K562 (cell line): ENCODE results near the gene MAP1LC3B2. TPM values are rescaled to one million over a fixed set of nuclear protein-coding genes. Genes with fewer than 3 reads are reported as not detected.
A peak's percentile ranks its signal among the peaks of the same experiment; 100 is the strongest.

ENCODE experiments used
- ARHGAP35 ChIP-seq: fragments of 450-650 bp; IDR thresholded peaks from 2 replicates; pipeline ENCODE4 v1.6.1; 2018; ENCODE audit not compliant: partially characterized antibody
- ARID2 ChIP-seq: fragments of 450-650 bp; IDR thresholded peaks from 2 replicates; pipeline ENCODE4 v1.6.1; 2017; ENCODE audit warnings: antibody characterized with exemption, mild to moderate bottlenecking
- BCOR ChIP-seq: fragments of 450-650 bp; IDR thresholded peaks from 2 replicates; pipeline ENCODE4 v1.6.1; 2016
- CHD2 ChIP-seq: IDR thresholded peaks from 2 replicates; pipeline ENCODE4 v1.6.1; 2011; ENCODE audit warnings: low read depth, low read length
- DDX20 ChIP-seq: fragments of 450-650 bp; IDR thresholded peaks from 2 replicates; pipeline ENCODE4 v1.6.1; 2016; ENCODE audit warnings: missing genetic modification characterization, low read depth, mild to moderate bottlenecking, missing compliant biosample characterization, moderate library complexity
- GABPA ChIP-seq: fragments of 200-800 bp; sonication (Bioruptor generic); conservative IDR thresholded peaks from 2 replicates; pipeline ENCODE4 v1.6.1; 2016; ENCODE audit warnings: low read depth, missing genetic modification characterization, missing compliant biosample characterization
- MCM7 ChIP-seq, 2 experiments: fragments of 450-650 bp; IDR thresholded peaks; 2 replicates each; pipeline ENCODE4 v1.6.1; 2016 to 2018
- NFATC3 ChIP-seq: fragments of 450-650 bp; IDR thresholded peaks from 2 replicates; pipeline ENCODE4 v1.6.1; 2017; ENCODE audit warnings: mild to moderate bottlenecking
- RCOR1 ChIP-seq, 2 experiments: IDR thresholded peaks; 2 replicates each; pipeline ENCODE4 v1.6.1; 2012; ENCODE audit warnings: low read depth in 2 of 2, low read length in 2 of 2, borderline replicate concordance in 1 of 2, improper control_type of control experiment in 1 of 2
- RHOXF2B ChIP-seq: fragments of 250-450 bp; sonication (Bioruptor Pico); conservative IDR thresholded peaks from 2 replicates; pipeline ENCODE4 v1.5.1; 2021
- RNF2 ChIP-seq: sonication (generic); IDR thresholded peaks from 2 replicates; pipeline ENCODE4 v1.6.1; 2016
- SMAD4 ChIP-seq: fragments of 250-450 bp; sonication (Bioruptor Pico); conservative IDR thresholded peaks from 2 replicates; pipeline ENCODE4 v1.8.0; 2021; ENCODE audit warnings: inconsistent platforms, mild to moderate bottlenecking, moderate library complexity
- TAF1 ChIP-seq: IDR thresholded peaks from 2 replicates; pipeline ENCODE4 v1.6.1; 2011; ENCODE audit warnings: mild to moderate bottlenecking, low read length, moderate library complexity; ENCODE audit not compliant: insufficient read depth, control insufficient read depth, severe bottlenecking; ENCODE audit errors: extremely low read depth
- TCFL5 ChIP-seq: fragments of 250-450 bp; sonication (Bioruptor Pico); conservative IDR thresholded peaks from 2 replicates; pipeline ENCODE4 v1.6.1; 2021; ENCODE audit warnings: mild to moderate bottlenecking, moderate library complexity, matching md5 sums
- ZFP1 ChIP-seq: fragments of 450-650 bp; formaldehyde crosslinking; IDR thresholded peaks from 2 replicates; pipeline ENCODE4 v1.4.0; 2020; ENCODE audit warnings: mild to moderate bottlenecking, mixed read lengths
- ZKSCAN8 ChIP-seq: fragments of 200-800 bp; sonication (Bioruptor generic); IDR thresholded peaks from 2 replicates; pipeline ENCODE4 v1.6.1; 2016; ENCODE audit warnings: missing genetic modification characterization, missing compliant biosample characterization
- ZNF140 ChIP-seq: fragments of 250-450 bp; sonication (Bioruptor Pico); IDR thresholded peaks from 2 replicates; pipeline ENCODE4 v1.8.0; 2021; ENCODE audit warnings: moderate library complexity, mild to moderate bottlenecking, inconsistent platforms
- ZNF263 ChIP-seq: sonication (generic); formaldehyde crosslinking; IDR thresholded peaks from 2 replicates; pipeline ENCODE4 v1.8.0; 2022; ENCODE audit warnings: mild to moderate bottlenecking, missing genetic modification reagents, borderline replicate concordance
- ZNF77 ChIP-seq: fragments of 250-450 bp; sonication (Bioruptor Pico); IDR thresholded peaks from 2 replicates; pipeline ENCODE4 v1.5.0; 2020
- ZZZ3 ChIP-seq: fragments of 450-650 bp; IDR thresholded peaks from 2 replicates; pipeline ENCODE4 v1.6.1; 2016; ENCODE audit warnings: antibody characterized with exemption, mild to moderate bottlenecking, moderate library complexity
- polyA plus RNA-seq, 8 experiments: library from polyadenylated mRNA; depleted of rRNA in 4 of 8; stranded (reverse) in 5 of 8; unstranded in 3 of 8; fragments of >200 nt; fragmentation: Nextera tagmentation in 2 of 8; fragmentation: Illumina TruSeq in 1 of 8; extraction: Ambion mirVana in 2 of 8; extraction: Trizol in 1 of 8; gene quantifications; 2 replicates each; pipeline versions ENCODE4 v1.2.1 to v1.2.3, GENCODE V29; 2011 to 2014; ENCODE audit warnings: inconsistent platforms in 1 of 8, missing spikeins in 1 of 8
- total RNA-seq, 7 experiments: library from RNA; depleted of rRNA in 6 of 7; stranded (reverse); fragments of >200 nt in 6 of 7; fragmentation: Illumina TruSeq in 2 of 7; extraction: Trizol in 2 of 7; gene quantifications; 2 replicates each; pipeline versions ENCODE4 v1.2.1 to v1.2.3, GENCODE V29; 2011 to 2021; ENCODE audit warnings: low replicate concordance in 1 of 7
- TF ChIP-seq, protein P1 (sequence below): sonication (generic); formaldehyde crosslinking; IDR thresholded peaks from 2 replicates; pipeline ENCODE4 v1.4.0; 2020; ENCODE audit warnings: mild to moderate bottlenecking, missing genetic modification reagents
- TF ChIP-seq, protein P2 (sequence below): sonication (generic); formaldehyde crosslinking; IDR thresholded peaks from 2 replicates; pipeline ENCODE4 v1.8.1; 2023; ENCODE audit warnings: mild to moderate bottlenecking, missing genetic modification reagents, moderate library complexity
- TF ChIP-seq, protein P3 (sequence below): fragments of 250-450 bp; sonication (Bioruptor Pico); IDR thresholded peaks from 2 replicates; pipeline ENCODE4 v1.9.0; 2021; ENCODE audit warnings: mild to moderate bottlenecking
- TF ChIP-seq, protein P4 (sequence below): fragments of 250-450 bp; sonication (Bioruptor Pico); IDR thresholded peaks from 2 replicates; pipeline ENCODE4 v1.4.0; 2020; ENCODE audit warnings: mild to moderate bottlenecking
- TF ChIP-seq, protein P5 (sequence below): fragments of 450-650 bp; IDR thresholded peaks from 2 replicates; pipeline ENCODE4 v1.6.1; 2017; ENCODE audit warnings: mild to moderate bottlenecking, moderate library complexity

The MAP1LC3B2 gene
- total and polyA plus RNA-seq, 9 of the 15 experiments (the other 6 are each of a cell fraction or from before 2014, with no cell fraction given), result 0.53 to 2.8 (median 0.76) TPM; not detected in 2

DNA sequence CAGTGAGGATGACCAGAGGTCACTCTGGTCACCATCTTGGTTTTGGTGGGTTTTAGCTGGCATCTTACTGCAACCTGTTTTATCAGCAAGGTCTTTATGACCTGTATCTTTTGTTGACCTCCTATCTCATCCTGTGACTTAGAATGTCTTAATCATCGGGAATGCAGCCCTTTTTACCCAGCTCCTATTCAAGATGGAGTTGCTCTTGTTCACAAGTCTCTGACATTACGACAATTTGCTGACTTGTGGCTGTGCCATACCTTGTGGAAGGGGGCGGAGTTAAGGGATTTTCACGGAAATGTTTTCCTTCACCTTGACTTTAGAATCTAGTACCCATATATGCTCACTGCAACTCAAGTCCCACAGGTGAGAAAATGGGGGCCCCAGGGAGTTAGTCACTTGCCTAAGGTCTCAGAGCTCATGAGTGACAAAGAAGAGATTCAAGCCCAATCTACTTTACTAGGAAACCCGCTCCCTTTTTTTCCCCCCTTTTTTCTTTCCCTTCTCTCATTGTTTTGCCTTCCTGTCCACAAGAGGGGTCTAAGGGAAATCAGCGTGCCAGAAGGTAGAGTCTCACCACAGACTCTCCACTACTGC lies 2.7 kb upstream of the MAP1LC3B2 start (continued):
- TF ChIP-seq, protein P1, sequence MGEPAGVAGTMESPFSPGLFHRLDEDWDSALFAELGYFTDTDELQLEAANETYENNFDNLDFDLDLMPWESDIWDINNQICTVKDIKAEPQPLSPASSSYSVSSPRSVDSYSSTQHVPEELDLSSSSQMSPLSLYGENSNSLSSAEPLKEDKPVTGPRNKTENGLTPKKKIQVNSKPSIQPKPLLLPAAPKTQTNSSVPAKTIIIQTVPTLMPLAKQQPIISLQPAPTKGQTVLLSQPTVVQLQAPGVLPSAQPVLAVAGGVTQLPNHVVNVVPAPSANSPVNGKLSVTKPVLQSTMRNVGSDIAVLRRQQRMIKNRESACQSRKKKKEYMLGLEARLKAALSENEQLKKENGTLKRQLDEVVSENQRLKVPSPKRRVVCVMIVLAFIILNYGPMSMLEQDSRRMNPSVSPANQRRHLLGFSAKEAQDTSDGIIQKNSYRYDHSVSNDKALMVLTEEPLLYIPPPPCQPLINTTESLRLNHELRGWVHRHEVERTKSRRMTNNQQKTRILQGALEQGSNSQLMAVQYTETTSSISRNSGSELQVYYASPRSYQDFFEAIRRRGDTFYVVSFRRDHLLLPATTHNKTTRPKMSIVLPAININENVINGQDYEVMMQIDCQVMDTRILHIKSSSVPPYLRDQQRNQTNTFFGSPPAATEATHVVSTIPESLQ, result no peak
- TF ChIP-seq ZKSCAN8 (CRISPR knock-in tag) (peak; percentile 92), RCOR1 (IDR thresholded peaks at IDR 0.05; ENCODE audit: borderline replicate concordance in 1 of 2, low read depth in 2 of 2, low read length in 2 of 2) (no peak), ZNF263 (no peak), ARID2 (no peak), ZNF140 (0 out of 2 replicates have a peak, but pooled peaks have one; percentile 61), ZFP1 (CRISPR knock-in tag) (peak; percentile 91), TAF1 (no peak), RNF2 (no peak), CHD2 (no peak), SMAD4 (peak; percentile 99), MCM7 (IDR thresholded peaks at IDR 0.05) (no peak), TCFL5 (CRISPR knock-in tag) (peak; percentile 94), BCOR (no peak), GABPA (peak; percentile 32; the same call in 1 of the 2 replicates), ARHGAP35 (no peak), ZNF77 (CRISPR knock-in tag) (no peak), ZZZ3 (no peak), RHOXF2B (CRISPR knock-in tag) (peak; percentile 97), NFATC3 (no peak), DDX20 (tag) (peak; percentile 99)
- TF ChIP-seq, protein P2, sequence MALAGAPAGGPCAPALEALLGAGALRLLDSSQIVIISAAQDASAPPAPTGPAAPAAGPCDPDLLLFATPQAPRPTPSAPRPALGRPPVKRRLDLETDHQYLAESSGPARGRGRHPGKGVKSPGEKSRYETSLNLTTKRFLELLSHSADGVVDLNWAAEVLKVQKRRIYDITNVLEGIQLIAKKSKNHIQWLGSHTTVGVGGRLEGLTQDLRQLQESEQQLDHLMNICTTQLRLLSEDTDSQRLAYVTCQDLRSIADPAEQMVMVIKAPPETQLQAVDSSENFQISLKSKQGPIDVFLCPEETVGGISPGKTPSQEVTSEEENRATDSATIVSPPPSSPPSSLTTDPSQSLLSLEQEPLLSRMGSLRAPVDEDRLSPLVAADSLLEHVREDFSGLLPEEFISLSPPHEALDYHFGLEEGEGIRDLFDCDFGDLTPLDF, result no peak
- TF ChIP-seq, protein P3, sequence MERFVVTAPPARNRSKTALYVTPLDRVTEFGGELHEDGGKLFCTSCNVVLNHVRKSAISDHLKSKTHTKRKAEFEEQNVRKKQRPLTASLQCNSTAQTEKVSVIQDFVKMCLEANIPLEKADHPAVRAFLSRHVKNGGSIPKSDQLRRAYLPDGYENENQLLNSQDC (CRISPR knock-in tag), result no peak
- TF ChIP-seq, protein P4, sequence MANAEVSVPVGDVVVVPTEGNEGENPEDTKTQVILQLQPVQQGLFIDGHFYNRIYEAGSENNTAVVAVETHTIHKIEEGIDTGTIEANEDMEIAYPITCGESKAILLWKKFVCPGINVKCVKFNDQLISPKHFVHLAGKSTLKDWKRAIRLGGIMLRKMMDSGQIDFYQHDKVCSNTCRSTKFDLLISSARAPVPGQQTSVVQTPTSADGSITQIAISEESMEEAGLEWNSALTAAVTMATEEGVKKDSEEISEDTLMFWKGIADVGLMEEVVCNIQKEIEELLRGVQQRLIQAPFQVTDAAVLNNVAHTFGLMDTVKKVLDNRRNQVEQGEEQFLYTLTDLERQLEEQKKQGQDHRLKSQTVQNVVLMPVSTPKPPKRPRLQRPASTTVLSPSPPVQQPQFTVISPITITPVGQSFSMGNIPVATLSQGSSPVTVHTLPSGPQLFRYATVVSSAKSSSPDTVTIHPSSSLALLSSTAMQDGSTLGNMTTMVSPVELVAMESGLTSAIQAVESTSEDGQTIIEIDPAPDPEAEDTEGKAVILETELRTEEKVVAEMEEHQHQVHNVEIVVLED (CRISPR knock-in tag), result peak; percentile 85
- TF ChIP-seq, protein P5, sequence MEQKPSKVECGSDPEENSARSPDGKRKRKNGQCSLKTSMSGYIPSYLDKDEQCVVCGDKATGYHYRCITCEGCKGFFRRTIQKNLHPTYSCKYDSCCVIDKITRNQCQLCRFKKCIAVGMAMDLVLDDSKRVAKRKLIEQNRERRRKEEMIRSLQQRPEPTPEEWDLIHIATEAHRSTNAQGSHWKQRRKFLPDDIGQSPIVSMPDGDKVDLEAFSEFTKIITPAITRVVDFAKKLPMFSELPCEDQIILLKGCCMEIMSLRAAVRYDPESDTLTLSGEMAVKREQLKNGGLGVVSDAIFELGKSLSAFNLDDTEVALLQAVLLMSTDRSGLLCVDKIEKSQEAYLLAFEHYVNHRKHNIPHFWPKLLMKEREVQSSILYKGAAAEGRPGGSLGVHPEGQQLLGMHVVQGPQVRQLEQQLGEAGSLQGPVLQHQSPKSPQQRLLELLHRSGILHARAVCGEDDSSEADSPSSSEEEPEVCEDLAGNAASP, result no peak
